Erythroblast (primary cell): Measurements from ENCODE around the gene CORIN.

ENCODE experiments used
- GATA1 ChIP-seq: IDR thresholded peaks from 2 replicates; pipeline ENCODE4 v1.6.1; 2011; ENCODE audit warnings: low read depth, mild to moderate bottlenecking, control low read depth, low read length, moderate library complexity
- POLR2A ChIP-seq: IDR thresholded peaks from 2 replicates; pipeline ENCODE4 v1.6.1; 2011; ENCODE audit warnings: mild to moderate bottlenecking, low read length

DNA sequence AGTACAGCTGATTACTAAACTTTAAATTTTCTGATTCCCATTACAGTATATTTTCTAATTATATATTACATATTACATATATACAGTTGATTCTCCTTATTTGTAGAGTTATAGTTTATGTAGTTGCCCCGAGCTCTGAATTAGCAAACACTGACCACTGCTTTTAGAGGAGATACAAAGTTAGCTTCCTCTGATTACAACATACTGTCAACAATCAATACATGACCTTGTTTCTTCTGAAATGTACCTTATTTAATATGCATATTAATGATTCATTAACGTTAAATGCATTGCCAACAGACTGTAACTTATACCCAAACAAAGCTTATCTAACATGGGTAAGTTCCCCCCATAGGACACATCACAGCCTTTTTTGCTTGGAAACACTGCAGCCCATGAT is 271.3 kb downstream of the CORIN start:
- TF ChIP-seq POLR2A (no peak), GATA1 (no peak)
